GM23338 (cell line): ENCODE results near the gene MYOCD. TPM values are rescaled to one million over a fixed set of nuclear protein-coding genes. Genes with fewer than 3 reads are reported as not detected.

Source experiments
- ATAC-seq: fragments of 200-7000 bp; cut with Tn5 transposase; 3 replicates; pipeline ENCODE4 v1.9.1; 2020
- DNase-seq: peaks from one replicate; pipeline ENCODE4 v3.0.0-alpha.2; 2015; ENCODE audit warnings: low spot score
- H2AFZ ChIP-seq: fragments of 200-600 bp; sonication (generic); 2 replicates; pipeline ENCODE4 v1.8.0; 2016; ENCODE audit warnings: antibody characterized with exemption, mild to moderate bottlenecking, moderate library complexity
- H3F3A ChIP-seq: fragments of 200-600 bp; sonication (generic); replicated peaks from 2 replicates; pipeline ENCODE4 v1.8.0; 2017; ENCODE audit warnings: antibody characterized with exemption, mixed run types, low read depth
- H3K27ac ChIP-seq: fragments of 200-600 bp; sonication (generic); 2 replicates; pipeline ENCODE4 v1.6.1; 2016; ENCODE audit warnings: low read depth
- H3K27me3 ChIP-seq: fragments of 200-600 bp; sonication (generic); 2 replicates; pipeline ENCODE4 v1.8.0; 2016; ENCODE audit warnings: mild to moderate bottlenecking, mixed run types, moderate library complexity; ENCODE audit not compliant: insufficient read depth
- H3K36me3 ChIP-seq: fragments of 200-600 bp; sonication (generic); 2 replicates; pipeline ENCODE4 v1.8.0; 2016; ENCODE audit warnings: mild to moderate bottlenecking; ENCODE audit not compliant: insufficient read depth
- H3K4me1 ChIP-seq: fragments of 200-600 bp; sonication (generic); 2 replicates; pipeline ENCODE4 v1.8.0; 2016; ENCODE audit warnings: mild to moderate bottlenecking, moderate library complexity; ENCODE audit not compliant: insufficient read depth
- H3K4me2 ChIP-seq: fragments of 200-600 bp; sonication (generic); 2 replicates; pipeline ENCODE4 v1.7.1; 2017; ENCODE audit warnings: mixed run types
- H3K4me3 ChIP-seq: fragments of 200-600 bp; sonication (generic); 2 replicates; pipeline ENCODE4 v1.6.1; 2016; ENCODE audit warnings: mixed run types
- H3K79me2 ChIP-seq: fragments of 200-600 bp; sonication (generic); replicated peaks from 2 replicates; pipeline ENCODE4 v1.8.0; 2017; ENCODE audit warnings: mild to moderate bottlenecking; ENCODE audit not compliant: insufficient read depth
- H3K9me2 ChIP-seq: fragments of 200-600 bp; sonication (generic); 2 replicates; pipeline ENCODE4 v1.8.0; 2017; ENCODE audit not compliant: insufficient read depth
- H4K20me1 ChIP-seq: fragments of 200-600 bp; sonication (generic); replicated peaks from 2 replicates; pipeline ENCODE4 v1.8.0; 2017; ENCODE audit warnings: mild to moderate bottlenecking; ENCODE audit not compliant: insufficient read depth
- H3K27ac Mint-ChIP-seq: 2 replicates; pipeline ENCODE4 v1.8.0; 2020; ENCODE audit warnings: inconsistent platforms, mild to moderate bottlenecking, moderate library complexity, mixed read lengths
- H3K27me3 Mint-ChIP-seq: 3 replicates; pipeline ENCODE4 v1.8.0; 2022; ENCODE audit warnings: low read depth, mild to moderate bottlenecking, moderate library complexity, mixed read lengths, inconsistent platforms; ENCODE audit not compliant: insufficient read depth, poor library complexity
- H3K36me3 Mint-ChIP-seq: 3 replicates; pipeline ENCODE4 v1.8.0; 2021; ENCODE audit warnings: low read depth, mild to moderate bottlenecking, inconsistent platforms, moderate library complexity, mixed read lengths
- H3K4me1 Mint-ChIP-seq: 3 replicates; pipeline ENCODE4 v1.8.0; 2020; ENCODE audit warnings: mild to moderate bottlenecking, inconsistent platforms, mixed read lengths
- H3K4me3 Mint-ChIP-seq: 3 replicates; pipeline ENCODE4 v1.8.0; 2021; ENCODE audit warnings: moderate library complexity, mild to moderate bottlenecking, inconsistent platforms, mixed read lengths
- H3K9me3 Mint-ChIP-seq: 3 replicates; pipeline ENCODE4 v1.8.0; 2020; ENCODE audit warnings: moderate library complexity, mild to moderate bottlenecking, inconsistent platforms, mixed read lengths
- CREB1 ChIP-seq: fragments of 250-450 bp; sonication (Bioruptor Pico); IDR thresholded peaks from 2 replicates; pipeline ENCODE4 v1.5.0; 2020; ENCODE audit warnings: low read depth, mild to moderate bottlenecking, moderate library complexity
- CTCF ChIP-seq, 2 experiments: fragments of 200-600 bp in 1 of 2; sonication (generic) in 1 of 2; conservative IDR thresholded peaks; 2 replicates each; pipeline versions ENCODE4 v1.5.1 to v1.6.1; 2016 to 2017; ENCODE audit warnings: antibody characterized with exemption in 2 of 2, low read depth in 2 of 2, mild to moderate bottlenecking in 2 of 2, moderate library complexity in 1 of 2
- EZH2 ChIP-seq: fragments of 200-600 bp; sonication (generic); IDR thresholded peaks from one replicate; pipeline ENCODE4 v1.8.0; 2017; ENCODE audit warnings: antibody characterized with exemption, mild to moderate bottlenecking, low read depth; ENCODE audit not compliant: unreplicated experiment
- EZH2phosphoT487 ChIP-seq: fragments of 200-600 bp; sonication (generic); IDR thresholded peaks from one replicate; pipeline ENCODE4 v1.8.1; 2018; ENCODE audit warnings: antibody characterized with exemption; ENCODE audit not compliant: unreplicated experiment
- JUNB ChIP-seq: IDR thresholded peaks from one replicate; pipeline ENCODE4 v1.6.1; 2016; ENCODE audit warnings: antibody characterized with exemption; ENCODE audit not compliant: unreplicated experiment
- NANOG ChIP-seq: IDR thresholded peaks from 2 replicates; pipeline ENCODE4 v1.6.1; 2016; ENCODE audit warnings: antibody characterized with exemption, borderline replicate concordance
- POLR2AphosphoS5 ChIP-seq: IDR thresholded peaks from 2 replicates; pipeline ENCODE4 v1.6.1; 2016; ENCODE audit warnings: antibody characterized with exemption, low read depth
- REST ChIP-seq: IDR thresholded peaks from one replicate; pipeline ENCODE4 v1.6.1; 2018; ENCODE audit warnings: antibody characterized with exemption; ENCODE audit not compliant: unreplicated experiment
- STAT1 ChIP-seq: IDR thresholded peaks from one replicate; pipeline ENCODE4 v1.6.1; 2016; ENCODE audit warnings: antibody characterized with exemption; ENCODE audit not compliant: unreplicated experiment
- ZNF114 ChIP-seq: fragments of 250-450 bp; sonication (Bioruptor Pico); IDR thresholded peaks from 2 replicates; pipeline ENCODE4 v1.5.0; 2020; ENCODE audit warnings: mild to moderate bottlenecking, moderate library complexity
- ZNF331 ChIP-seq: fragments of 250-450 bp; sonication (Bioruptor Pico); IDR thresholded peaks from 2 replicates; pipeline ENCODE4 v1.5.0; 2020; ENCODE audit warnings: low read depth, mild to moderate bottlenecking, moderate library complexity
- ZNF462 ChIP-seq: fragments of 250-450 bp; sonication (Bioruptor Pico); IDR thresholded peaks from 2 replicates; pipeline ENCODE4 v1.5.0; 2020; ENCODE audit warnings: mild to moderate bottlenecking, moderate library complexity
- polyA plus RNA-seq: library from polyadenylated mRNA; unstranded; fragments of >200 nt; fragmentation: Nextera tagmentation; extraction: Ambion mirVana; gene quantifications from 2 replicates; pipeline ENCODE4 v1.2.1, GENCODE V29; 2016
- total RNA-seq: library from RNA; depleted of rRNA; stranded (reverse); fragments of >200 nt; shearing (Covaris generic); gene quantifications from 2 replicates; pipeline ENCODE4 v1.2.3, GENCODE V29; 2014

Gene MYOCD
- total and polyA plus RNA-seq, 2 experiments from 2014 or later, result 0.80 to 2.4 TPM

GRCh38 chr17:12709063-12709462 is 43.4 kb downstream of the MYOCD start:
- ATAC-seq (no peak), DNase-seq (no peak)
- Histone ChIP-seq H3K9me2 (no peaks in the 10 kb centered on the region; the same call in 1 of the 2 replicates), H3K27ac (no peak overlapping the region), H3K36me3 (no peaks in the 10 kb centered on the region), H4K20me1 (no peaks in the 10 kb centered on the region), H3K4me3 (no peak overlapping the region), H2AFZ (no peak overlapping the region), H3K4me2 (no peak overlapping the region), H3K4me1 (no peaks in the 10 kb centered on the region), H3K27me3 (no peaks in the 10 kb centered on the region), H3F3A (no peaks in the 10 kb centered on the region), H3K79me2 (no peaks in the 10 kb centered on the region)
- TF ChIP-seq ZNF331 (no peak), REST (no peak), EZH2 (no peak), STAT1 (no peak)
- Mint-ChIP-seq H3K27ac (no peak overlapping the region), H3K9me3 (no peaks in the 10 kb centered on the region), H3K36me3 (no peaks in the 10 kb centered on the region), H3K27me3 (no peaks in the 10 kb centered on the region), H3K4me3 (no peak overlapping the region), H3K4me1 (peaks cover 8% of the 10 kb centered on the region; the same call in 2 of the 3 replicates)

- no peaks in the 10 kb centered on the region for H3K27me3 ChIP-seq
- H3K4me3 ChIP-seq, result no peak overlapping the region
- no peak overlapping the region for H3K4me2 ChIP-seq
- H3K27me3 Mint-ChIP-seq, result peaks cover 1% of the 10 kb centered on the region
- H3K4me1 ChIP-seq, result 0 out of 2 replicates have a peak, but pooled peaks cover under 1% of the 10 kb centered on the region
- no peaks in the 10 kb centered on the region for H3K9me3 Mint-ChIP-seq
- no peak overlapping the region for H3K27ac ChIP-seq
- H3K36me3 ChIP-seq, result no peaks in the 10 kb centered on the region
- H4K20me1 ChIP-seq, result no peaks in the 10 kb centered on the region
- H3K27ac Mint-ChIP-seq, result no peak overlapping the region
- H3K4me3 Mint-ChIP-seq, result no peak overlapping the region
- no peak for ATAC-seq
- peaks cover 6% of the 10 kb centered on the region for H3K4me1 Mint-ChIP-seq
- no peaks in the 10 kb centered on the region for H3K36me3 Mint-ChIP-seq
- H3F3A ChIP-seq, result no peaks in the 10 kb centered on the region
- no peaks in the 10 kb centered on the region for H3K79me2 ChIP-seq
- no peaks in the 10 kb centered on the region; the same call in 1 of the 2 replicates for H3K9me2 ChIP-seq
- H2AFZ ChIP-seq, result no peak overlapping the region
- DNase-seq, result no peak
- TF ChIP-seq ZNF331 (no peak), NANOG (no peak), ZNF114 (no peak), CREB1 (CRISPR knock-in tag) (no peak), EZH2 (no peak), STAT1 (no peak), EZH2phosphoT487 (no peak), CTCF (conservative IDR thresholded peaks at IDR 0.05; ENCODE audit: low read depth in 2 of 2) (no peak), JUNB (no peak), ZNF462 (no peak), POLR2AphosphoS5 (no peak)
Measured at GRCh38 chr17:12712415-12712814, 46.7 kb downstream of the MYOCD start.
